HCT116 (cell line): ENCODE data around the gene LIPE. TPM values are rescaled to one million over a fixed set of nuclear protein-coding genes. Genes with fewer than 3 reads are reported as not detected.

Experiments
- ATAC-seq: fragments of 200-7000 bp; cut with Tn5 transposase; 2 replicates; pipeline ENCODE4 v1.9.1; 2020; ENCODE audit warnings: mild to moderate bottlenecking, moderate library complexity
- BruUV-seq: library from RNA; stranded (reverse); fragments of 400-500 nt; replicated peaks from 2 replicates; lab custom pipeline; 2021; lab: Mats Ljungman, UMichigan
- CTCF ChIA-PET: fragments of 300-600 bp; sonication (Branson Sonifier 250); formaldehyde crosslinking; loops from one replicate; lab custom pipeline; 2021; ENCODE audit warnings: antibody characterized with exemption; lab: Charles Lee
- POLR2A ChIA-PET: fragments of 300-600, 350-600 bp; sonication (Branson Sonifier 250); formaldehyde crosslinking; loops from one replicate; lab custom pipeline; 2021; ENCODE audit warnings: antibody characterized with exemption; lab: Charles Lee
- RAD21 ChIA-PET, 2 experiments: fragments of 300-600 bp; sonication (Branson Sonifier 250); formaldehyde crosslinking; loops; one replicate each; lab custom pipeline; 2023; ENCODE audit warnings: low total read pairs in 2 of 2; ENCODE audit not compliant: uncharacterized antibody in 2 of 2, unreplicated experiment in 2 of 2, low non-redundant PET in 1 of 2; lab: Charles Lee
- DNase-seq: peaks from one replicate; pipeline ENCODE4 v3.0.0-alpha.2; 2010; ENCODE audit warnings: low read depth, low spot score
- H2AFZ ChIP-seq: fragments of 200-600 bp; shearing (Covaris generic), sonication (generic); 2 replicates; pipeline ENCODE4 v1.6.1; 2017; ENCODE audit warnings: low read depth, mixed run types, mixed read lengths, antibody characterized with exemption, low read length; ENCODE audit not compliant: poor library complexity, severe bottlenecking
- H3K27ac ChIP-seq: 2 replicates; pipeline ENCODE4 v1.5.1; 2012; ENCODE audit warnings: low read depth, low read length
- H3K27me3 ChIP-seq: fragments of 200-600 bp; sonication (generic); 2 replicates; pipeline ENCODE4 v1.6.1; 2016; ENCODE audit warnings: mixed run types, low read length, mixed read lengths; ENCODE audit not compliant: insufficient read depth
- H3K36me3 ChIP-seq, 2 experiments: fragments of 200-500 bp in 1 of 2; fragments of 200-600 bp in 1 of 2; sonication (Bioruptor generic) in 1 of 2; sonication (generic) in 1 of 2; 2 replicates each; pipeline versions ENCODE4 v1.5.1 to v1.6.1; 2014 to 2016; ENCODE audit warnings: low read length in 2 of 2, inconsistent platforms in 1 of 2, mixed read lengths in 1 of 2, mixed run types in 1 of 2; ENCODE audit not compliant: insufficient read depth in 2 of 2, control insufficient read depth in 1 of 2
- H3K4me1 ChIP-seq, 2 experiments: fragments of 200-600 bp in 1 of 2; sonication (generic) in 1 of 2; 2 replicates each; pipeline versions ENCODE4 v1.5.1 to v1.6.1; 2012 to 2017; ENCODE audit warnings: low read length in 2 of 2, inconsistent platforms in 1 of 2, mild to moderate bottlenecking in 1 of 2, mixed read lengths in 1 of 2, mixed run types in 1 of 2, moderate library complexity in 1 of 2; ENCODE audit not compliant: insufficient read depth in 2 of 2, control insufficient read depth in 1 of 2
- H3K4me2 ChIP-seq: fragments of 200-600 bp; sonication (generic); 2 replicates; pipeline ENCODE4 v1.6.1; 2017; ENCODE audit warnings: mixed run types, low read length, mixed read lengths
- H3K4me3 ChIP-seq, 2 experiments: fragments of 200-600 bp in 1 of 2; sonication (generic) in 1 of 2; replicated peaks in 1 of 2; 2 replicates each; pipeline ENCODE4 v1.5.1; 2011 to 2016; ENCODE audit warnings: low read length in 2 of 2, control low read depth in 1 of 2, low read depth in 1 of 2, mild to moderate bottlenecking in 1 of 2, mixed read lengths in 1 of 2, mixed run types in 1 of 2
- H3K79me2 ChIP-seq: fragments of 200-600 bp; sonication (generic); 2 replicates; pipeline ENCODE4 v1.6.1; 2017; ENCODE audit warnings: mild to moderate bottlenecking, mixed run types, low read length, moderate library complexity, mixed read lengths; ENCODE audit not compliant: insufficient read depth
- H3K9ac ChIP-seq: fragments of 200-600 bp; sonication (generic); 2 replicates; pipeline ENCODE4 v1.6.1; 2016; ENCODE audit warnings: low read length, mixed read lengths
- H3K9me2 ChIP-seq: fragments of 200-600 bp; sonication (generic), shearing (Covaris generic); 2 replicates; pipeline ENCODE4 v1.6.1; 2017; ENCODE audit warnings: mixed run types, mild to moderate bottlenecking, moderate library complexity; ENCODE audit not compliant: insufficient read depth
- H3K9me3 ChIP-seq, 2 experiments: fragments of 200-500 bp in 1 of 2; fragments of 200-600 bp in 1 of 2; sonication (Bioruptor generic) in 1 of 2; sonication (generic) in 1 of 2; 2 replicates each; pipeline ENCODE4 v1.6.1; 2014 to 2017; ENCODE audit warnings: low read length in 2 of 2, mixed read lengths in 2 of 2, inconsistent platforms in 1 of 2, low read depth in 1 of 2, mild to moderate bottlenecking in 1 of 2, mixed run types in 1 of 2, moderate library complexity in 1 of 2; ENCODE audit not compliant: control insufficient read depth in 1 of 2, insufficient read depth in 1 of 2
- H4K20me1 ChIP-seq: fragments of 200-600 bp; sonication (generic), shearing (Covaris generic); 2 replicates; pipeline ENCODE4 v1.6.1; 2017; ENCODE audit warnings: mixed run types, mild to moderate bottlenecking, moderate library complexity; ENCODE audit not compliant: insufficient read depth
- ATF3 ChIP-seq: IDR thresholded peaks from 2 replicates; pipeline ENCODE4 v1.6.1; 2012
- EGR1 ChIP-seq: IDR thresholded peaks from 2 replicates; pipeline ENCODE4 v1.6.1; 2012; ENCODE audit warnings: low read depth
- ELF1 ChIP-seq: IDR thresholded peaks from 2 replicates; pipeline ENCODE4 v1.6.1; 2012; ENCODE audit warnings: low read depth, borderline replicate concordance
- EZH2phosphoT487 ChIP-seq: fragments of 200-600 bp; IDR thresholded peaks from 2 replicates; pipeline ENCODE4 v1.6.1; 2018; ENCODE audit warnings: antibody characterized with exemption, borderline replicate concordance
- POLR2A ChIP-seq: IDR thresholded peaks from 2 replicates; pipeline ENCODE4 v1.7.0; 2011; ENCODE audit warnings: borderline replicate concordance; ENCODE audit not compliant: insufficient read depth, insufficient read length; ENCODE audit errors: extremely low read depth
- SIN3A ChIP-seq: IDR thresholded peaks from 2 replicates; pipeline ENCODE4 v1.6.1; 2012; ENCODE audit warnings: low read depth
- SP1 ChIP-seq: IDR thresholded peaks from 2 replicates; pipeline ENCODE4 v1.6.1; 2012; ENCODE audit warnings: low read depth
- ZBTB33 ChIP-seq: IDR thresholded peaks from 2 replicates; pipeline ENCODE4 v1.6.1; 2011; ENCODE audit warnings: mild to moderate bottlenecking, low read length, moderate library complexity; ENCODE audit not compliant: insufficient replicate concordance; ENCODE audit errors: extremely low read depth
- ZNF274 ChIP-seq: fragments of 200-500 bp; sonication (Bioruptor generic); IDR thresholded peaks from 2 replicates; pipeline ENCODE4 v1.6.1; 2014; ENCODE audit warnings: mild to moderate bottlenecking, low read depth, low read length, inconsistent platforms
- intact Hi-C: fragments of 100-400 bp; cut with micrococcal nuclease; formaldehyde crosslinking; loops from 2 replicates; pipeline ENCODE4 v1.10.0; 2022
- total RNA-seq: library from RNA; stranded (reverse); gene quantifications from one replicate; pipeline ENCODE4 v1.2.1, GENCODE V29; 2021; ENCODE audit not compliant: unreplicated experiment

The LIPE gene
- total RNA-seq, 1 experiment from 2014 or later = 11.3 TPM

GRCh38 chr19:42467183-42467760, 40.1 kb upstream of the LIPE start:
- Histone ChIP-seq H3K4me3 (no peak overlapping the region), H3K9me3 (no peaks in the 10 kb centered on the region), H2AFZ (no peak overlapping the region), H3K27me3 (no peaks in the 10 kb centered on the region), H3K4me1 (peaks cover 33 to 51% of the 10 kb centered on the region in 2 experiments), H3K79me2 (no peaks in the 10 kb centered on the region), H3K36me3 (no peaks in the 10 kb centered on the region), H3K9me2 (no peaks in the 10 kb centered on the region), H3K27ac (no peak overlapping the region), H4K20me1 (no peaks in the 10 kb centered on the region), H3K9ac (no peak overlapping the region), H3K4me2 (no peak overlapping the region)
- RAD21 ChIA-PET = no interaction called here
- no peak for DNase-seq
- no peak for ATAC-seq
- no TSS peak for BruUV-seq
- TF ChIP-seq ATF3 = no peak
- TF ChIP-seq SP1 = no peak
- TF ChIP-seq ZBTB33 = no peak
- no peak for TF ChIP-seq SIN3A
- TF ChIP-seq ELF1 = no peak
- no peak for TF ChIP-seq EZH2phosphoT487
- no peak for TF ChIP-seq EGR1
- TF ChIP-seq ZNF274 = no peak
- no peak for TF ChIP-seq POLR2A
- POLR2A ChIA-PET = no interaction called here
- intact Hi-C loops = no loop called here
- CTCF ChIA-PET = interaction anchor here (0.9 to 1.6 kb wide), 3 partner anchors 17 to 33 kb away, joined by 3 to 5 read pairs (median 3); no protein-coding TSS in a partner anchor
